Measurements from ENCODE around the gene PPP1R3A. TPM values are rescaled to one million over a fixed set of nuclear protein-coding genes. Genes with fewer than 3 reads are reported as not detected.

Gene PPP1R3A
- total RNA-seq, 1 donor from 2014 or later = not detected

- Mint-ChIP-seq H3K27ac (ENCODE audit: unreplicated experiment) (no peak overlapping the region), H3K36me3 (ENCODE audit: unreplicated experiment) (no peaks in the 10 kb centered on the region), H3K4me3 (ENCODE audit: unreplicated experiment) (no peak overlapping the region), H3K4me1 (ENCODE audit: low read depth, unreplicated experiment) (no peaks in the 10 kb centered on the region), H3K27me3 (ENCODE audit: unreplicated experiment) (no peaks in the 10 kb centered on the region), H3K9me3 (ENCODE audit: unreplicated experiment) (no peaks in the 10 kb centered on the region)
- no peak for TF ChIP-seq CTCF (IDR thresholded peaks at IDR 0.05; ENCODE audit: partially characterized antibody, unreplicated experiment)
- no peak for DNase-seq
These were observed 28.3 kb downstream of the PPP1R3A start for GRCh38 chr7:113890331-113891030.

DNA sequence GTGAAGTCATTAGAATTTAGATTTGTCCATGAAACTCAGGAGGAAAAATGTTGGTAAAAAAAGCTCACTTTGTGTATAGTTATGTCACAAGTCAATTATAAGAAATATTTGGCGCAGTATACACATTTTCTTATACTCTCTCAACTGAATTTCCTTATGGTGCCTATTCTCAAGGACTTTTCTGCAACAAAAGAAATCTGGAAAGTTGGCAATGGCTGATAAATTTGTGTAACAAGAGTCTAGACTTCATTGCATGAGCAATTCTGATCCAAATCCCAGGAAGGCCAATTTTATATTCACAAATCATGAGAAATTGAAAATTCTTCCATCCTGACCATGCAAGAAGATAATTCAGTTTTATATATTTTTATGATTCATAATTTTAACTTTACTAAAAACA is 35.7 kb downstream of the PPP1R3A start:
- TF ChIP-seq CTCF (IDR thresholded peaks at IDR 0.05; ENCODE audit: partially characterized antibody, unreplicated experiment) = no peak
- Mint-ChIP-seq H3K4me3 (ENCODE audit: unreplicated experiment) (no peak overlapping the region), H3K36me3 (ENCODE audit: unreplicated experiment) (no peaks in the 10 kb centered on the region), H3K27ac (ENCODE audit: unreplicated experiment) (no peak overlapping the region), H3K9me3 (ENCODE audit: unreplicated experiment) (peaks cover 2% of the 10 kb centered on the region), H3K4me1 (ENCODE audit: low read depth, unreplicated experiment) (no peaks in the 10 kb centered on the region), H3K27me3 (ENCODE audit: unreplicated experiment) (no peaks in the 10 kb centered on the region)
- DNase-seq = no peak

GRCh38 chr7:113880559-113880958 is 38.2 kb downstream of the PPP1R3A start:
- Mint-ChIP-seq H3K27ac (ENCODE audit: unreplicated experiment) (no peak overlapping the region), H3K36me3 (ENCODE audit: unreplicated experiment) (no peaks in the 10 kb centered on the region), H3K9me3 (ENCODE audit: unreplicated experiment) (peaks cover 2% of the 10 kb centered on the region), H3K4me3 (ENCODE audit: unreplicated experiment) (no peak overlapping the region), H3K27me3 (ENCODE audit: unreplicated experiment) (no peaks in the 10 kb centered on the region), H3K4me1 (ENCODE audit: low read depth, unreplicated experiment) (no peaks in the 10 kb centered on the region)
- no peak for TF ChIP-seq CTCF (IDR thresholded peaks at IDR 0.05; ENCODE audit: partially characterized antibody, unreplicated experiment)
- DNase-seq = no peak

- Mint-ChIP-seq H3K9me3 (ENCODE audit: unreplicated experiment) (peaks cover 2% of the 10 kb centered on the region), H3K4me3 (ENCODE audit: unreplicated experiment) (no peak overlapping the region), H3K27me3 (ENCODE audit: unreplicated experiment) (no peaks in the 10 kb centered on the region), H3K27ac (ENCODE audit: unreplicated experiment) (no peak overlapping the region), H3K36me3 (ENCODE audit: unreplicated experiment) (no peaks in the 10 kb centered on the region), H3K4me1 (ENCODE audit: low read depth, unreplicated experiment) (no peaks in the 10 kb centered on the region)
- no peak for TF ChIP-seq CTCF (IDR thresholded peaks at IDR 0.05; ENCODE audit: partially characterized antibody, unreplicated experiment)
- no peak for DNase-seq
These were observed 40.3 kb downstream of the PPP1R3A start for GRCh38 chr7:113878394-113878992.

- no peak overlapping the region for H3K27ac Mint-ChIP-seq (ENCODE audit: unreplicated experiment)
- peaks cover 2% of the 10 kb centered on the region for H3K9me3 Mint-ChIP-seq (ENCODE audit: unreplicated experiment)
- no peaks in the 10 kb centered on the region for H3K4me1 Mint-ChIP-seq (ENCODE audit: low read depth, unreplicated experiment)
- H3K36me3 Mint-ChIP-seq (ENCODE audit: unreplicated experiment) = no peaks in the 10 kb centered on the region
- no peaks in the 10 kb centered on the region for H3K27me3 Mint-ChIP-seq (ENCODE audit: unreplicated experiment)
- TF ChIP-seq CTCF (IDR thresholded peaks at IDR 0.05; ENCODE audit: partially characterized antibody, unreplicated experiment) = no peak
- H3K4me3 Mint-ChIP-seq (ENCODE audit: unreplicated experiment) = no peak overlapping the region
- DNase-seq = no peak
These were observed 43.6 kb downstream of the PPP1R3A start for GRCh38 chr7:113875224-113875623.
